Hepatocyte (in vitro differentiated cells): Measurements from ENCODE around the gene WDFY4. TPM values are rescaled to one million over a fixed set of nuclear protein-coding genes. Genes with fewer than 3 reads are reported as not detected.

Experiments used
- DNase-seq: peaks from one replicate; pipeline ENCODE4 v3.0.0-alpha.2; 2016; ENCODE audit warnings: low spot score
- H2AFZ ChIP-seq: fragments of 200-600 bp; sonication (generic); 2 replicates; pipeline ENCODE4 v1.6.0; 2016; ENCODE audit warnings: antibody characterized with exemption, mild to moderate bottlenecking
- H3K27ac ChIP-seq: fragments of 200-600 bp; sonication (generic); 2 replicates; pipeline ENCODE4 v1.5.1; 2016; ENCODE audit warnings: mild to moderate bottlenecking
- H3K27me3 ChIP-seq: fragments of 200-600 bp; sonication (generic); 2 replicates; pipeline ENCODE4 v1.6.1; 2016
- H3K36me3 ChIP-seq: fragments of 200-600 bp; sonication (generic); replicated peaks from 2 replicates; pipeline ENCODE4 v1.5.1; 2016; ENCODE audit warnings: low read depth; ENCODE audit not compliant: insufficient read depth
- H3K4me1 ChIP-seq: fragments of 200-600 bp; sonication (generic); 2 replicates; pipeline ENCODE4 v1.5.1; 2016; ENCODE audit warnings: mild to moderate bottlenecking, moderate library complexity; ENCODE audit not compliant: insufficient read depth
- H3K4me2 ChIP-seq: fragments of 200-600 bp; sonication (generic); 2 replicates; pipeline ENCODE4 v1.6.0; 2016
- H3K4me3 ChIP-seq: fragments of 200-600 bp; sonication (generic); 2 replicates; pipeline ENCODE4 v1.5.1; 2016; ENCODE audit warnings: mild to moderate bottlenecking
- H3K79me2 ChIP-seq: fragments of 200-600 bp; sonication (generic); 2 replicates; pipeline ENCODE4 v1.6.0; 2017; ENCODE audit warnings: mild to moderate bottlenecking
- H3K9me2 ChIP-seq: fragments of 200-600 bp; sonication (generic); replicated peaks from 2 replicates; pipeline ENCODE4 v1.6.0; 2017; ENCODE audit warnings: mild to moderate bottlenecking; ENCODE audit not compliant: insufficient read depth
- H3K9me3 ChIP-seq: fragments of 200-600 bp; sonication (generic); 2 replicates; pipeline ENCODE4 v1.5.1; 2016; ENCODE audit warnings: low read depth, mild to moderate bottlenecking
- H4K20me1 ChIP-seq: fragments of 200-600 bp; sonication (generic); 2 replicates; pipeline ENCODE4 v1.6.0; 2016; ENCODE audit warnings: mild to moderate bottlenecking; ENCODE audit not compliant: insufficient read depth, poor library complexity, severe bottlenecking
- CTCF ChIP-seq: fragments of 200-600 bp; sonication (generic); IDR thresholded peaks from 2 replicates; pipeline ENCODE4 v1.5.1; 2016; ENCODE audit warnings: antibody characterized with exemption, mild to moderate bottlenecking; ENCODE audit not compliant: poor library complexity
- EZH2 ChIP-seq: fragments of 200-600 bp; sonication (generic); IDR thresholded peaks from 2 replicates; pipeline ENCODE4 v1.6.1; 2016; ENCODE audit warnings: antibody characterized with exemption, mild to moderate bottlenecking, borderline replicate concordance
- EZH2phosphoT487 ChIP-seq: fragments of 200-600 bp; sonication (generic); IDR thresholded peaks from one replicate; pipeline ENCODE4 v1.6.1; 2018; ENCODE audit warnings: antibody characterized with exemption, mild to moderate bottlenecking, low read depth, moderate library complexity; ENCODE audit not compliant: unreplicated experiment, severe bottlenecking
- WGBS: methylation state at CpG from one replicate; pipeline ENCODE4 v1.1.6; 2016; ENCODE audit warnings: low lambda C conversion rate; ENCODE audit errors: missing lambda C conversion rate; 5-methylcytosine and 5-hydroxymethylcytosine counted together
- polyA plus RNA-seq: library from polyadenylated mRNA; unstranded; fragments of >200 nt; fragmentation: Nextera tagmentation; extraction: Ambion mirVana; gene quantifications from 2 replicates; pipeline ENCODE4 v1.2.1, GENCODE V29; 2016
- total RNA-seq: library from RNA; depleted of rRNA; stranded (reverse); fragments of >200 nt; gene quantifications from 2 replicates; pipeline ENCODE4 v1.2.3, GENCODE V29; 2014

The WDFY4 gene
- total and polyA plus RNA-seq, 2 experiments from 2014 or later, result 0.43 to 0.91 TPM

- no peaks in the 10 kb centered on the region for H3K9me2 ChIP-seq
- H3K79me2 ChIP-seq, result no peaks in the 10 kb centered on the region
- H3K27me3 ChIP-seq, result no peaks in the 10 kb centered on the region
- H2AFZ ChIP-seq, result no peak overlapping the region
- no peaks in the 10 kb centered on the region for H3K4me1 ChIP-seq
- no peak for DNase-seq
- no peak overlapping the region for H3K4me3 ChIP-seq
- no peak overlapping the region for H3K4me2 ChIP-seq
- TF ChIP-seq EZH2 (no peak), CTCF (no peak), EZH2phosphoT487 (no peak)
- H4K20me1 ChIP-seq, result no peaks in the 10 kb centered on the region
- no peak overlapping the region for H3K27ac ChIP-seq
- no peaks in the 10 kb centered on the region for H3K36me3 ChIP-seq
- no peaks in the 10 kb centered on the region for H3K9me3 ChIP-seq
- 86% methylated on average over 8 of the region's 8 CpGs for WGBS
Measured at GRCh38 chr10:48819783-48820182, 135.1 kb downstream of the WDFY4 start.

GRCh38 chr10:48820231-48820630 is 135.6 kb downstream of the WDFY4 start:
- Histone ChIP-seq H3K36me3 (no peaks in the 10 kb centered on the region), H3K9me2 (no peaks in the 10 kb centered on the region), H3K9me3 (no peaks in the 10 kb centered on the region), H3K27me3 (no peaks in the 10 kb centered on the region), H3K4me3 (no peak overlapping the region), H3K4me1 (no peaks in the 10 kb centered on the region), H3K4me2 (no peak overlapping the region), H2AFZ (no peak overlapping the region), H3K27ac (no peak overlapping the region), H3K79me2 (no peaks in the 10 kb centered on the region), H4K20me1 (no peaks in the 10 kb centered on the region)
- 94% methylated on average over 9 of the region's 9 CpGs for WGBS
- DNase-seq, result no peak
- no peak for TF ChIP-seq EZH2
- TF ChIP-seq EZH2phosphoT487, result no peak
- no peak for TF ChIP-seq CTCF

GRCh38 chr10:48820699-48821098 is 136.0 kb downstream of the WDFY4 start:
- Histone ChIP-seq H3K4me3 (no peak overlapping the region), H3K4me2 (no peak overlapping the region), H3K4me1 (no peaks in the 10 kb centered on the region), H3K36me3 (no peaks in the 10 kb centered on the region), H3K79me2 (no peaks in the 10 kb centered on the region), H4K20me1 (no peaks in the 10 kb centered on the region), H2AFZ (no peak overlapping the region), H3K27ac (no peak overlapping the region), H3K9me3 (no peaks in the 10 kb centered on the region), H3K9me2 (no peaks in the 10 kb centered on the region), H3K27me3 (no peaks in the 10 kb centered on the region)
- no peak for DNase-seq
- TF ChIP-seq EZH2phosphoT487 (no peak), EZH2 (no peak), CTCF (no peak)
- 88% methylated on average over 10 of the region's 10 CpGs for WGBS

- 75% methylated on average over 4 of the region's 4 CpGs for whole genome bisulfite sequencing
- H3K9me2 ChIP-seq, result no peaks in the 10 kb centered on the region
- DNase-seq, result no peak
- no peak overlapping the region for H3K4me2 ChIP-seq
- TF ChIP-seq CTCF (no peak), EZH2 (no peak)
- H3K36me3 ChIP-seq, result no peaks in the 10 kb centered on the region
- no peak overlapping the region for H3K27ac ChIP-seq
- no peak overlapping the region for H2AFZ ChIP-seq
- H4K20me1 ChIP-seq, result no peaks in the 10 kb centered on the region
- no peaks in the 10 kb centered on the region for H3K79me2 ChIP-seq
- no peaks in the 10 kb centered on the region for H3K27me3 ChIP-seq
- H3K9me3 ChIP-seq, result no peaks in the 10 kb centered on the region
- H3K4me1 ChIP-seq, result no peaks in the 10 kb centered on the region
- H3K4me3 ChIP-seq, result no peak overlapping the region
Measured at GRCh38 chr10:48821111-48821510, 136.4 kb downstream of the WDFY4 start.
